ENCODE measurements around the gene C1orf210.

- TF ChIP-seq, protein P1, sequence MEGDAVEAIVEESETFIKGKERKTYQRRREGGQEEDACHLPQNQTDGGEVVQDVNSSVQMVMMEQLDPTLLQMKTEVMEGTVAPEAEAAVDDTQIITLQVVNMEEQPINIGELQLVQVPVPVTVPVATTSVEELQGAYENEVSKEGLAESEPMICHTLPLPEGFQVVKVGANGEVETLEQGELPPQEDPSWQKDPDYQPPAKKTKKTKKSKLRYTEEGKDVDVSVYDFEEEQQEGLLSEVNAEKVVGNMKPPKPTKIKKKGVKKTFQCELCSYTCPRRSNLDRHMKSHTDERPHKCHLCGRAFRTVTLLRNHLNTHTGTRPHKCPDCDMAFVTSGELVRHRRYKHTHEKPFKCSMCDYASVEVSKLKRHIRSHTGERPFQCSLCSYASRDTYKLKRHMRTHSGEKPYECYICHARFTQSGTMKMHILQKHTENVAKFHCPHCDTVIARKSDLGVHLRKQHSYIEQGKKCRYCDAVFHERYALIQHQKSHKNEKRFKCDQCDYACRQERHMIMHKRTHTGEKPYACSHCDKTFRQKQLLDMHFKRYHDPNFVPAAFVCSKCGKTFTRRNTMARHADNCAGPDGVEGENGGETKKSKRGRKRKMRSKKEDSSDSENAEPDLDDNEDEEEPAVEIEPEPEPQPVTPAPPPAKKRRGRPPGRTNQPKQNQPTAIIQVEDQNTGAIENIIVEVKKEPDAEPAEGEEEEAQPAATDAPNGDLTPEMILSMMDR (IDR thresholded peaks at IDR 0.05): no peak
- TF ChIP-seq POLR2AphosphoS5 (IDR thresholded peaks at IDR 0.05): no peak
Measured at GRCh38 chr1:43243299-43243698, 42.1 kb downstream of the C1orf210 start.

All from stomach (tissue), 4 donors.